IMR-90 (cell line): ENCODE measurements around the gene DPP10. TPM values are rescaled to one million over a fixed set of nuclear protein-coding genes. Genes with fewer than 3 reads are reported as not detected.

ENCODE experiments used
- ATAC-seq: fragments of 200-7000 bp; cut with Tn5 transposase; 2 replicates; pipeline ENCODE4 v1.9.1; 2020; ENCODE audit warnings: low read depth, mild to moderate bottlenecking, moderate library complexity
- BruUV-seq: library from RNA; stranded (reverse); fragments of 400-500 nt; replicated peaks from 2 replicates; lab custom pipeline; 2021; lab: Mats Ljungman, UMichigan
- CTCF ChIA-PET: fragments of 300-600 bp; formaldehyde crosslinking; extraction: SDS; loops from one replicate; lab custom pipeline; 2021; ENCODE audit warnings: antibody characterized with exemption; lab: Yijun Ruan, JAX
- POLR2A ChIA-PET: fragments of 300-600 bp; sonication (Branson Sonifier 250); formaldehyde crosslinking; loops from one replicate; lab custom pipeline; 2022; ENCODE audit warnings: antibody characterized with exemption; ENCODE audit not compliant: unreplicated experiment; lab: Charles Lee
- DNase-seq: peaks from one replicate; pipeline ENCODE4 v3.0.0; 2013
- H2AFZ ChIP-seq: replicated peaks from 2 replicates; pipeline ENCODE3; 2013; ENCODE audit warnings: low read length, mild to moderate bottlenecking; ENCODE audit not compliant: poor library complexity
- H2AK5ac ChIP-seq: 2 replicates; pipeline ENCODE4 v1.6.1; 2013; ENCODE audit warnings: low read depth, low read length, inconsistent platforms
- H2AK9ac ChIP-seq: replicated peaks from 2 replicates; pipeline ENCODE3; 2013; ENCODE audit warnings: mild to moderate bottlenecking, low read depth, low read length, moderate library complexity; ENCODE audit not compliant: poor library complexity
- H2BK120ac ChIP-seq: 2 replicates; pipeline ENCODE4 v1.6.1; 2013; ENCODE audit warnings: low read depth, low read length, inconsistent platforms
- H2BK15ac ChIP-seq: 3 replicates; pipeline ENCODE4 v1.6.1; 2013; ENCODE audit warnings: low read depth, low read length, inconsistent platforms
- H2BK20ac ChIP-seq: 2 replicates; pipeline ENCODE4 v1.6.1; 2013; ENCODE audit warnings: low read depth, mild to moderate bottlenecking, inconsistent platforms, low read length, moderate library complexity
- H2BK5ac ChIP-seq: 2 replicates; pipeline ENCODE4 v1.6.1; 2013; ENCODE audit warnings: mild to moderate bottlenecking, low read depth, low read length, inconsistent platforms; ENCODE audit not compliant: poor library complexity, severe bottlenecking
- H3K14ac ChIP-seq: replicated peaks from 2 replicates; pipeline ENCODE4 v1.6.1; 2013; ENCODE audit warnings: low read depth, low read length, inconsistent platforms
- H3K18ac ChIP-seq: 2 replicates; pipeline ENCODE4 v1.6.1; 2013; ENCODE audit warnings: low read depth, low read length, control low read depth
- H3K23ac ChIP-seq: 2 replicates; pipeline ENCODE4 v1.6.1; 2013; ENCODE audit warnings: low read depth, low read length, inconsistent platforms
- H3K27ac ChIP-seq: 2 replicates; pipeline ENCODE4 v1.5.1; 2013; ENCODE audit warnings: mild to moderate bottlenecking, control low read depth, low read length; ENCODE audit not compliant: insufficient read depth
- H3K27me3 ChIP-seq: 2 replicates; pipeline ENCODE4 v1.6.1; 2013; ENCODE audit warnings: low read length; ENCODE audit not compliant: control insufficient read depth, insufficient read depth
- H3K36me3 ChIP-seq: 2 replicates; pipeline ENCODE4 v1.6.1; 2013; ENCODE audit warnings: low read length, mixed read lengths; ENCODE audit not compliant: control insufficient read depth, insufficient read depth
- H3K4ac ChIP-seq: 2 replicates; pipeline ENCODE4 v1.6.1; 2013; ENCODE audit warnings: low read depth, low read length, inconsistent platforms
- H3K4me1 ChIP-seq: 2 replicates; pipeline ENCODE4 v1.6.1; 2013; ENCODE audit warnings: low read length, mixed read lengths; ENCODE audit not compliant: control insufficient read depth, insufficient read depth
- H3K4me2 ChIP-seq: 2 replicates; pipeline ENCODE4 v1.6.1; 2013; ENCODE audit warnings: low read depth, mild to moderate bottlenecking, control low read depth, low read length, moderate library complexity
- H3K4me3 ChIP-seq: 2 replicates; pipeline ENCODE4 v1.5.1; 2013; ENCODE audit warnings: low read depth, mild to moderate bottlenecking, control low read depth, low read length, moderate library complexity; ENCODE audit not compliant: insufficient read depth
- H3K56ac ChIP-seq: 2 replicates; pipeline ENCODE4 v1.6.1; 2013; ENCODE audit warnings: low read length, inconsistent platforms; ENCODE audit not compliant: insufficient read depth; ENCODE audit errors: extremely low read depth
- H3K79me1 ChIP-seq, 2 experiments: 2 replicates each; pipeline ENCODE4 v1.6.1; 2013; ENCODE audit warnings: low read length in 2 of 2, inconsistent platforms in 1 of 2, low read depth in 1 of 2
- H3K9ac ChIP-seq: 2 replicates; pipeline ENCODE4 v1.6.1; 2013; ENCODE audit warnings: low read depth, low read length, control low read depth
- H3K9me1 ChIP-seq: 2 replicates; pipeline ENCODE4 v1.6.1; 2013; ENCODE audit warnings: low read length, inconsistent platforms; ENCODE audit not compliant: insufficient read depth
- H3K9me3 ChIP-seq: 2 replicates; pipeline ENCODE4 v1.6.1; 2013; ENCODE audit warnings: low read length; ENCODE audit not compliant: control insufficient read depth, insufficient read depth
- H4K20me1 ChIP-seq: 2 replicates; pipeline ENCODE4 v1.6.1; 2013; ENCODE audit warnings: low read length, inconsistent platforms; ENCODE audit not compliant: insufficient read depth
- H4K5ac ChIP-seq: 2 replicates; pipeline ENCODE4 v1.6.1; 2013; ENCODE audit warnings: mild to moderate bottlenecking, low read depth, low read length, control low read depth
- H4K8ac ChIP-seq, 2 experiments: 2 replicates each; pipeline ENCODE4 v1.6.1; 2013; ENCODE audit warnings: low read depth in 2 of 2, low read length in 2 of 2, control low read depth in 1 of 2, inconsistent platforms in 1 of 2
- H4K91ac ChIP-seq: 2 replicates; pipeline ENCODE4 v1.6.1; 2013; ENCODE audit warnings: low read depth, low read length, inconsistent platforms; ENCODE audit not compliant: insufficient read depth
- BHLHE40 ChIP-seq: fragments of 150-350 bp; IDR thresholded peaks from 2 replicates; pipeline ENCODE4 v1.6.1; 2016; ENCODE audit warnings: mild to moderate bottlenecking, low read depth, low read length
- CEBPB ChIP-seq: IDR thresholded peaks from 2 replicates; pipeline ENCODE4 v1.6.1; 2012; ENCODE audit warnings: low read depth, low read length, improper control_type of control experiment
- CHD1 ChIP-seq: IDR thresholded peaks from 2 replicates; pipeline ENCODE4 v1.6.1; 2012; ENCODE audit warnings: low read depth, low read length, improper control_type of control experiment
- FOS ChIP-seq: fragments of 150-350 bp; IDR thresholded peaks from 2 replicates; pipeline ENCODE4 v1.6.1; 2016; ENCODE audit warnings: low read depth, low read length
- MAFK ChIP-seq: IDR thresholded peaks from 2 replicates; pipeline ENCODE4 v1.6.1; 2012; ENCODE audit warnings: low read depth, low read length, improper control_type of control experiment
- MAZ ChIP-seq: IDR thresholded peaks from 2 replicates; pipeline ENCODE4 v1.6.1; 2012; ENCODE audit warnings: low read depth, mild to moderate bottlenecking, low read length, improper control_type of control experiment, moderate library complexity, borderline replicate concordance
- MXI1 ChIP-seq: IDR thresholded peaks from 2 replicates; pipeline ENCODE4 v1.6.1; 2012; ENCODE audit warnings: low read depth, mild to moderate bottlenecking, low read length, moderate library complexity, borderline replicate concordance
- NFE2L2 ChIP-seq: fragments of 150-350 bp; IDR thresholded peaks from 2 replicates; pipeline ENCODE4 v1.6.1; 2016; ENCODE audit warnings: low read depth, mild to moderate bottlenecking, low read length
- POLR2A ChIP-seq: IDR thresholded peaks from 2 replicates; pipeline ENCODE4 v1.6.1; 2012; ENCODE audit warnings: mild to moderate bottlenecking, low read depth, low read length
- RAD21 ChIP-seq: IDR thresholded peaks from 2 replicates; pipeline ENCODE4 v1.6.1; 2012; ENCODE audit warnings: low read length, improper control_type of control experiment
- RCOR1 ChIP-seq: IDR thresholded peaks from 2 replicates; pipeline ENCODE4 v1.6.1; 2012; ENCODE audit warnings: mild to moderate bottlenecking, low read length, improper control_type of control experiment; ENCODE audit not compliant: insufficient replicate concordance
- RFX5 ChIP-seq: IDR thresholded peaks from 2 replicates; pipeline ENCODE4 v1.8.0; 2012; ENCODE audit warnings: low read depth, mild to moderate bottlenecking, low read length, moderate library complexity
- SMC3 ChIP-seq: fragments of 150-350 bp; IDR thresholded peaks from 2 replicates; pipeline ENCODE4 v1.6.1; 2016; ENCODE audit warnings: low read depth, mild to moderate bottlenecking, antibody characterized with exemption, low read length, moderate library complexity
- WGBS, 2 experiments: methylation state at CpG; one replicate each; pipeline versions ENCODE4 v1.1.5 to v1.1.7; 2013; ENCODE audit warnings: missing lambda C conversion rate in 2 of 2; ENCODE audit not compliant: insufficient read length in 1 of 2; ENCODE audit errors: extremely low coverage in 2 of 2; 5-methylcytosine and 5-hydroxymethylcytosine counted together
- dilution Hi-C: fragments of 300-500 bp; cut with HindIII; formaldehyde crosslinking; loops from one replicate; pipeline ENCODE4 v1.14.3; 2018; ENCODE audit warnings: low sequenced_read_pairs; ENCODE audit not compliant: unreplicated experiment
- in situ Hi-C: fragments of 300-500 bp; cut with MboI; formaldehyde crosslinking; loops from 3 replicates; pipeline ENCODE4 v1.14.3; 2019; ENCODE audit warnings: low sequenced_read_pairs, inconsistent platforms, mixed read lengths
- intact Hi-C: fragments of 100-400 bp; cut with micrococcal nuclease; formaldehyde crosslinking; loops from 2 replicates; pipeline ENCODE4 v1.10.0; 2022
- polyA plus RNA-seq, 3 experiments: library from polyadenylated mRNA; depleted of rRNA; stranded (reverse); fragments of >200 nt; gene quantifications; 2 replicates each; pipeline ENCODE4 v1.2.3, GENCODE V29; 2012; ENCODE audit warnings: low replicate concordance in 1 of 3
- total RNA-seq: library from RNA; depleted of rRNA; stranded (reverse); fragments of >200 nt; gene quantifications from 2 replicates; pipeline ENCODE4 v1.2.3, GENCODE V29; 2012
- TF ChIP-seq, protein P1 (sequence below): fragments of 150-350 bp; IDR thresholded peaks from 2 replicates; pipeline ENCODE4 v1.6.1; 2017; ENCODE audit warnings: mild to moderate bottlenecking, antibody characterized with exemption, low read length, low read depth
- TF ChIP-seq, protein P2 (sequence below): conservative IDR thresholded peaks from 2 replicates; pipeline ENCODE4 v1.5.1; 2012; ENCODE audit warnings: mild to moderate bottlenecking, low read depth, low read length, improper control_type of control experiment
- TF ChIP-seq, protein P3 (sequence below): fragments of 150-350 bp; IDR thresholded peaks from 2 replicates; pipeline ENCODE4 v1.6.1; 2016; ENCODE audit warnings: low read depth, mild to moderate bottlenecking, low read length, moderate library complexity, borderline replicate concordance

Gene DPP10
- total and polyA plus RNA-seq, 2 of the 4 experiments (the other 2 are of a cell fraction), result not detected

DNA sequence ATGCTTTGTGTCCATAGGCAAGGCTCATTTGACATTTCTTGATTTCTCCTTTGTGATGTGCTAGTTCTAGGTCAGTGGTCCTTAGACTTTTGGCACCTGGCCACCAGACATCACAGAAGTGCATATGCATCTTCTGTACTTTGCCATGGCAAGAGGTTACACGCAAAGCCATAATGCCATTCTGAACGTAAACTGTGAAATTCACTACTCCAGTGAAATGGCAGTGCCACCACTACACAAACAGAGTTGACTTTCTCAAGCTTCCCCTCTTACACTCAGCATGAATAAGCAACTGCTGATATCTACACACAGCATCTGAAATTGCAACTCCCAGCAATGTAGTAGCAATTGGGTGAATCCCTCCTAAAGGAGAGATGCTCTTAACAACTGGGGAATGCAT lies 729.3 kb downstream of the DPP10 start:
- H3K9ac ChIP-seq, result no peak overlapping the region
- no peaks in the 10 kb centered on the region for H3K27me3 ChIP-seq
- no peak overlapping the region for H2BK5ac ChIP-seq
- H3K14ac ChIP-seq, result no peak overlapping the region
- no peak overlapping the region for H3K23ac ChIP-seq
- no peak overlapping the region for H3K18ac ChIP-seq
- TF ChIP-seq POLR2A (no peak), NFE2L2 (no peak), RAD21 (no peak), RFX5 (no peak), MAZ (no peak), BHLHE40 (no peak), SMC3 (no peak), CEBPB (no peak), MAFK (no peak), RCOR1 (no peak), FOS (no peak), MXI1 (no peak), CHD1 (no peak)
- TF ChIP-seq, protein P1, sequence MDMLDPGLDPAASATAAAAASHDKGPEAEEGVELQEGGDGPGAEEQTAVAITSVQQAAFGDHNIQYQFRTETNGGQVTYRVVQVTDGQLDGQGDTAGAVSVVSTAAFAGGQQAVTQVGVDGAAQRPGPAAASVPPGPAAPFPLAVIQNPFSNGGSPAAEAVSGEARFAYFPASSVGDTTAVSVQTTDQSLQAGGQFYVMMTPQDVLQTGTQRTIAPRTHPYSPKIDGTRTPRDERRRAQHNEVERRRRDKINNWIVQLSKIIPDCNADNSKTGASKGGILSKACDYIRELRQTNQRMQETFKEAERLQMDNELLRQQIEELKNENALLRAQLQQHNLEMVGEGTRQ, result no peak
- TF ChIP-seq, protein P2, sequence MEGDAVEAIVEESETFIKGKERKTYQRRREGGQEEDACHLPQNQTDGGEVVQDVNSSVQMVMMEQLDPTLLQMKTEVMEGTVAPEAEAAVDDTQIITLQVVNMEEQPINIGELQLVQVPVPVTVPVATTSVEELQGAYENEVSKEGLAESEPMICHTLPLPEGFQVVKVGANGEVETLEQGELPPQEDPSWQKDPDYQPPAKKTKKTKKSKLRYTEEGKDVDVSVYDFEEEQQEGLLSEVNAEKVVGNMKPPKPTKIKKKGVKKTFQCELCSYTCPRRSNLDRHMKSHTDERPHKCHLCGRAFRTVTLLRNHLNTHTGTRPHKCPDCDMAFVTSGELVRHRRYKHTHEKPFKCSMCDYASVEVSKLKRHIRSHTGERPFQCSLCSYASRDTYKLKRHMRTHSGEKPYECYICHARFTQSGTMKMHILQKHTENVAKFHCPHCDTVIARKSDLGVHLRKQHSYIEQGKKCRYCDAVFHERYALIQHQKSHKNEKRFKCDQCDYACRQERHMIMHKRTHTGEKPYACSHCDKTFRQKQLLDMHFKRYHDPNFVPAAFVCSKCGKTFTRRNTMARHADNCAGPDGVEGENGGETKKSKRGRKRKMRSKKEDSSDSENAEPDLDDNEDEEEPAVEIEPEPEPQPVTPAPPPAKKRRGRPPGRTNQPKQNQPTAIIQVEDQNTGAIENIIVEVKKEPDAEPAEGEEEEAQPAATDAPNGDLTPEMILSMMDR, result no peak
- TF ChIP-seq, protein P3, sequence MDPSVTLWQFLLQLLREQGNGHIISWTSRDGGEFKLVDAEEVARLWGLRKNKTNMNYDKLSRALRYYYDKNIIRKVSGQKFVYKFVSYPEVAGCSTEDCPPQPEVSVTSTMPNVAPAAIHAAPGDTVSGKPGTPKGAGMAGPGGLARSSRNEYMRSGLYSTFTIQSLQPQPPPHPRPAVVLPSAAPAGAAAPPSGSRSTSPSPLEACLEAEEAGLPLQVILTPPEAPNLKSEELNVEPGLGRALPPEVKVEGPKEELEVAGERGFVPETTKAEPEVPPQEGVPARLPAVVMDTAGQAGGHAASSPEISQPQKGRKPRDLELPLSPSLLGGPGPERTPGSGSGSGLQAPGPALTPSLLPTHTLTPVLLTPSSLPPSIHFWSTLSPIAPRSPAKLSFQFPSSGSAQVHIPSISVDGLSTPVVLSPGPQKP, result no peak
- no peak overlapping the region for H4K91ac ChIP-seq
- H3K4me2 ChIP-seq, result no peak overlapping the region
- intact Hi-C loops (no loop called here), dilution Hi-C loops (no loop called here), in situ Hi-C loops (no loop called here)
- H3K9me1 ChIP-seq, result no peaks in the 10 kb centered on the region
- no peak overlapping the region for H2AK5ac ChIP-seq
- DNase-seq (no peak), ATAC-seq (no peak)
- H3K79me1 ChIP-seq, result no peaks in the 10 kb centered on the region
- ChIA-PET CTCF (no interaction called here), POLR2A (no interaction called here)
- H3K56ac ChIP-seq, result no peak overlapping the region
- no peak overlapping the region for H2BK15ac ChIP-seq
- H4K8ac ChIP-seq, result no peak overlapping the region
- no CpG with 5 or more reads among the region's 2 CpGs for WGBS, 2 experiments
- no peak overlapping the region for H3K4ac ChIP-seq
- no peak overlapping the region for H4K5ac ChIP-seq
- no peak overlapping the region for H2AFZ ChIP-seq
- H2AK9ac ChIP-seq, result no peak overlapping the region
- no TSS peak for BruUV-seq
- no peaks in the 10 kb centered on the region for H3K36me3 ChIP-seq
- H2BK120ac ChIP-seq, result no peak overlapping the region
- no peaks in the 10 kb centered on the region for H4K20me1 ChIP-seq
- no peaks in the 10 kb centered on the region for H3K9me3 ChIP-seq
- no peak overlapping the region for H3K4me3 ChIP-seq
- no peak overlapping the region for H2BK20ac ChIP-seq
- no peaks in the 10 kb centered on the region for H3K4me1 ChIP-seq
- H3K27ac ChIP-seq, result no peak overlapping the region
